ENCODE data around the gene TKFC. TPM values are rescaled to one million over a fixed set of nuclear protein-coding genes. Genes with fewer than 3 reads are reported as not detected.

Gene TKFC
- total and polyA plus RNA-seq, 9 of the 15 experiments (the other 6 are each of a cell fraction or from before 2014, with no cell fraction given), result 2.0 to 61.7 (median 28.5) TPM

DNA sequence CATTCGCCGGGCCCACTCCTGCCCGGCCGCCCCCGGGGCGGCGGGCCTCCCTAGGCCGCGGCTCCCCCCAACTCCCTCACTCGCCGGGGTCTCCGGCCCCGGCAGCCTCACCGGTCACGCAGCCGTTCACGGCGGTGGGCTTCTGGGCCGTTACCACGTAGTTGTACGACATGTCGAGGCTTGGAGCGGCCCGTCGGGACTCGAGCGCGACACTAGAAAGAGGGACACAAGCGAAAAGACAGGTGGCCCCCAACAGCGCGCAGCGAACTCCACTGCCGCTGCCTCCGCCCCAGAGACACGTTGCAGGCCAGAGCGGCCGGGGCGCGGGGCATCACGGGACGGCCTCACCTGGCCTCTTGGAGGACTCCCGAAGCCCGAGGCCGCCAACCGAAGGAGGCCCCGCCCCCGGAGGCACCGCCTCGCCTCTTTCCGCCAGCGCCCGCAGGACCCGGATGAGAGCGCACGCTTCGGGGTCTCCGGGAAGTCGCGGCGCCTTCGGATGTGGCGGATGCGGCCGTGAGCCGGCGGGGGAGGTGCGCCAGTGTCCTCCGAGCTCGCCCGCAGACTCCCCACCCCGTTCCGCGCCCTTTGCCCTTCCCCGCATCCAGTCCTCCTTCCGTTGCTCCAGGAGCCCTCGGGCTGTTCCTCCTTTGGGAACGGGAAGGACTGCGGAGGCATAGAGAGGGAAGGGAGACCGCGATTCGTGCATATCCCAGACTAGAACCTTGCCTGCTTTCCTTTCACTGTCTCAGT lies at the start of gene TKFC, which contains the start of gene DDB1 (continued):
- TF ChIP-seq, protein P1, sequence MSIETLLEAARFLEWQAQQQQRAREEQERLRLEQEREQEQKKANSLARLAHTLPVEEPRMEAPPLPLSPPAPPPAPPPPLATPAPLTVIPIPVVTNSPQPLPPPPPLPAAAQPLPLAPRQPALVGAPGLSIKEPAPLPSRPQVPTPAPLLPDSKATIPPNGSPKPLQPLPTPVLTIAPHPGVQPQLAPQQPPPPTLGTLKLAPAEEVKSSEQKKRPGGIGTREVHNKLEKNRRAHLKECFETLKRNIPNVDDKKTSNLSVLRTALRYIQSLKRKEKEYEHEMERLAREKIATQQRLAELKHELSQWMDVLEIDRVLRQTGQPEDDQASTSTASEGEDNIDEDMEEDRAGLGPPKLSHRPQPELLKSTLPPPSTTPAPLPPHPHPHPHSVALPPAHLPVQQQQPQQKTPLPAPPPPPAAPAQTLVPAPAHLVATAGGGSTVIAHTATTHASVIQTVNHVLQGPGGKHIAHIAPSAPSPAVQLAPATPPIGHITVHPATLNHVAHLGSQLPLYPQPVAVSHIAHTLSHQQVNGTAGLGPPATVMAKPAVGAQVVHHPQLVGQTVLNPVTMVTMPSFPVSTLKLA (conservative IDR thresholded peaks at IDR 0.05), result peak; percentile 80 to 91
- TF ChIP-seq TCF7 (IDR thresholded peaks at IDR 0.05; ENCODE audit: borderline replicate concordance) (0 out of 2 replicates have a peak, but pooled peaks have one; percentile 9), NBN (IDR thresholded peaks at IDR 0.05; ENCODE audit: low read depth) (no peak), MTA2 (IDR thresholded peaks at IDR 0.05; ENCODE audit: low read depth) (no peak), BCLAF1 (IDR thresholded peaks at IDR 0.05; ENCODE audit: borderline replicate concordance in 1 of 2, control insufficient read depth in 1 of 2, low read depth in 2 of 2, low read length in 1 of 2) (no peak), TAF1 (IDR thresholded peaks at IDR 0.05; ENCODE audit: control insufficient read depth, extremely low read depth, insufficient read depth, low read length, severe bottlenecking) (peak; percentile 93), CSDE1 (IDR thresholded peaks at IDR 0.05) (no peak), ZNF77 (CRISPR knock-in tag; IDR thresholded peaks at IDR 0.05) (no peak), ZNF395 (CRISPR knock-in tag; IDR thresholded peaks at IDR 0.05) (no peak), PHF8 (IDR thresholded peaks at IDR 0.05; ENCODE audit: borderline replicate concordance, low read length) (peak; percentile 95), ZNF75A (CRISPR knock-in tag; IDR thresholded peaks at IDR 0.05) (no peak), MEF2A (IDR thresholded peaks at IDR 0.05; ENCODE audit: control insufficient read depth, low read depth, low read length) (no peak)
- TF ChIP-seq, protein P2, sequence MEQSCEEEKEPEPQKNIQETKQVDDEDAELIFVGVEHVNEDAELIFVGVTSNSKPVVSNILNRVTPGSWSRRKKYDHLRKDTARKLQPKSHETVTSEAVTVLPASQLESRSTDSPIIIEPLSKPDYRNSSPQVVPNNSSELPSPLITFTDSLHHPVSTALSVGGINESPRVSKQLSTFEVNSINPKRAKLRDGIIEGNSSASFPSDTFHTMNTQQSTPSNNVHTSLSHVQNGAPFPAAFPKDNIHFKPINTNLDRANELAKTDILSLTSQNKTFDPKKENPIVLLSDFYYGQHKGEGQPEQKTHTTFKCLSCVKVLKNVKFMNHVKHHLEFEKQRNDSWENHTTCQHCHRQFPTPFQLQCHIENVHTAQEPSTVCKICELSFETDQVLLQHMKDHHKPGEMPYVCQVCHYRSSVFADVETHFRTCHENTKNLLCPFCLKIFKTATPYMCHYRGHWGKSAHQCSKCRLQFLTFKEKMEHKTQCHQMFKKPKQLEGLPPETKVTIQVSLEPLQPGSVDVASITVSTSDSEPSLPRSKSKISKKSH (CRISPR knock-in tag; IDR thresholded peaks at IDR 0.05), result no peak
- TF ChIP-seq, protein P3, sequence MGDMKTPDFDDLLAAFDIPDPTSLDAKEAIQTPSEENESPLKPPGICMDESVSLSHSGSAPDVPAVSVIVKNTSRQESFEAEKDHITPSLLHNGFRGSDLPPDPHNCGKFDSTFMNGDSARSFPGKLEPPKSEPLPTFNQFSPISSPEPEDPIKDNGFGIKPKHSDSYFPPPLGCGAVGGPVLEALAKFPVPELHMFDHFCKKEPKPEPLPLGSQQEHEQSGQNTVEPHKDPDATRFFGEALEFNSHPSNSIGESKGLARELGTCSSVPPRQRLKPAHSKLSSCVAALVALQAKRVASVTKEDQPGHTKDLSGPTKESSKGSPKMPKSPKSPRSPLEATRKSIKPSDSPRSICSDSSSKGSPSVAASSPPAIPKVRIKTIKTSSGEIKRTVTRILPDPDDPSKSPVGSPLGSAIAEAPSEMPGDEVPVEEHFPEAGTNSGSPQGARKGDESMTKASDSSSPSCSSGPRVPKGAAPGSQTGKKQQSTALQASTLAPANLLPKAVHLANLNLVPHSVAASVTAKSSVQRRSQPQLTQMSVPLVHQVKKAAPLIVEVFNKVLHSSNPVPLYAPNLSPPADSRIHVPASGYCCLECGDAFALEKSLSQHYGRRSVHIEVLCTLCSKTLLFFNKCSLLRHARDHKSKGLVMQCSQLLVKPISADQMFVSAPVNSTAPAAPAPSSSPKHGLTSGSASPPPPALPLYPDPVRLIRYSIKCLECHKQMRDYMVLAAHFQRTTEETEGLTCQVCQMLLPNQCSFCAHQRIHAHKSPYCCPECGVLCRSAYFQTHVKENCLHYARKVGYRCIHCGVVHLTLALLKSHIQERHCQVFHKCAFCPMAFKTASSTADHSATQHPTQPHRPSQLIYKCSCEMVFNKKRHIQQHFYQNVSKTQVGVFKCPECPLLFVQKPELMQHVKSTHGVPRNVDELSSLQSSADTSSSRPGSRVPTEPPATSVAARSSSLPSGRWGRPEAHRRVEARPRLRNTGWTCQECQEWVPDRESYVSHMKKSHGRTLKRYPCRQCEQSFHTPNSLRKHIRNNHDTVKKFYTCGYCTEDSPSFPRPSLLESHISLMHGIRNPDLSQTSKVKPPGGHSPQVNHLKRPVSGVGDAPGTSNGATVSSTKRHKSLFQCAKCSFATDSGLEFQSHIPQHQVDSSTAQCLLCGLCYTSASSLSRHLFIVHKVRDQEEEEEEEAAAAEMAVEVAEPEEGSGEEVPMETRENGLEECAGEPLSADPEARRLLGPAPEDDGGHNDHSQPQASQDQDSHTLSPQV (IDR thresholded peaks at IDR 0.05), result no peak; the same call in 1 of the 2 replicates

Data from K562 (cell line).